ENCODE measurements around the gene RASA3.
A peak's percentile ranks its signal among the peaks of the same experiment; 100 is the strongest.

The RASA3 gene

DNA sequence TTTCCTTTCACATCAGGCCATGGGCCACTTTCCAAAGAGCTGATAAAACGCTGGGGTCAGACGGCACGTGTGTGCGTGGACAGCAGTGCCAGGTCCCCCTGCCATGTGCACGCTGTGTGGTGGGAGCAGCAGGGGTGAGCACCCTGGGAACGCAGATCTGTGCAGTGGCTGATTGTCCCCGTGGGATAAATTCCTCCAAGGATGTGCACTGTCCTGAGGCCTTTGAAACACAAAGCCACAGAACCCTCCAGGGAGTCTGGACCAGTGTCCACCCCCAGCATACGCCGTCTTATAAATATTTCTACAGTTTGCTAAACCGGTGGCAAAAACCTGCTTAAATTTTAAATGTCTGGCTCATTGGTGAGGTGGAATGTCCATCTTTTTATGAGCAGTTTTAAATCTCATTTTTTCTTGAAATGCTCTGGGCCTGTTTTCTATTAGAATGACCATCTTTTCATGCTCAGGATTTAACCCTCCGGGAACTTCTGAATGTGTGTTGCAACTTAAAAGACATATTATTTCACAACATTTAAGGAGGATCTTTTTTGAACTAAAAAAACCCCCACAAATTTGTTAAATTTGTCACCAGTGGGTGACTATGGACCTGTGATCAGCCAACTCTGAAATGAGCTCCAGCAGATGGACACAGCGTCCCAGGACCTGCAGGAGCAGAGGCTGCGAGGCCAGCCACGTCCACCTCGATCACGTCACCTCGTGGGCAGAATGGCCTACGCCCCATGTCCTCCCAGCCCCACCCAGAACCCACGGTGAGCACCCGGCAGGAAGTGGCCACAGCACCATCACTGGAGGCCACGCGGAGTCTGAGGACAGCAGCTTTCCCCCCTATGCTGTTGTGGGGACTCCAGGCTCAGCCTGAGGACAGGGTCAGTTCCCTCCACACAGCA lies 68.6 kb downstream of the RASA3 start:
- DNase-seq: no peak

DNA sequence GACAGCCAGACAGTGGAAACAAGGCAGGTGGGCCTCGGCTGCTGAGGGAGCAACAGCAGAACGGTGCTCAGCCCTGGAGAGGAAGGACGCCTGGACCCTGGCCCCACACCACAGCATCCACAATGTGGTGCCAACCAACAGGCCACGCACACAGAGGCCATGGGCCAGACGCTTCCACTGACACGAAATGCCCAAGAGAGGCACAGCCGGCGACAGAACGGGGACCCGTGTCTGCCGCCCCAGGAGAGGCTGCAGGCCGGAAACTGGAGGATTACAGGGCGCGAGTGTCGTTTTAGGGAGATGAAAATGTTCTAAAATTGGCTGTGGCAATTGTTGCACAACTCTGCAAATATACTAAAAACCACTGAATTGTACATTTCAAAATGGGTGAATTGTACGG lies 69.7 kb downstream of the RASA3 start:
- DNase-seq: no peak

DNA sequence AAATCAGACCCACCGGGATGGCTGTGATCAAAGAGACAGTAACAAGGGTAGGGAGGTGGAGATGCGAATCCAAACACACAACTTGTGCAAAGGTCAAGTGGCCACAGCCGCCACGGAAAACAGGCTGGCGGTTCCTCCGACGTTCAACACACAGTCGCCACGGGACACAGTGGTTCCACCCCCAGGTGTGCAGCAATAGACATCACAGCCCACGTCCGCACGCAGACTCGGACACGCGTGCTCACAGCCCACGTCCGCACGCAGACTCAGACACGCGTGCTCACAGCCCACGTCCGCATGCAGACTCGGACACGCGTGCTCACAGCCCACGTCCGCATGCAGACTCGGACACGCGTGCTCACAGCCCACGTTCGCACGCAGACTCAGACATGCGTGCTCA lies 70.1 kb downstream of the RASA3 start:
- no peak for DNase-seq

DNA sequence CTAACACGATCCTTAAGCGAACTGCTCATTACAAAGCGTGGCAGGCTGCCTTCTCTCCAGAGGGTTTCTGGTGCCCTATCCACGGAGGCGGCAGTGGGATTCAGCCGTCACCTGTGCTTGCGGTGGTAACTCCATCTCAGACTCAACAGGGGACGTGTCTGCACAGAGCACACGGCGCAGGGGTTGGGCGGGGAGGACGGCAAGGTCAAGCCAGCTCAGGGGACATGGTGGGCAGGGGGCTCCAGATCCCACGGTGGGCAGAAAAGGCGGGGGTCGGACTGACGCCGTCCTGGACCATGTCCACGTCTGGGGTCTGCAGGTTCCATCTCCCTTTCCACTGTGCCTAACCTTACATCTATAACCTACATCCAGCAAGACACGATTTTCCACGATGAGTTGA lies 70.7 kb downstream of the RASA3 start:
- DNase-seq: no peak

DNA sequence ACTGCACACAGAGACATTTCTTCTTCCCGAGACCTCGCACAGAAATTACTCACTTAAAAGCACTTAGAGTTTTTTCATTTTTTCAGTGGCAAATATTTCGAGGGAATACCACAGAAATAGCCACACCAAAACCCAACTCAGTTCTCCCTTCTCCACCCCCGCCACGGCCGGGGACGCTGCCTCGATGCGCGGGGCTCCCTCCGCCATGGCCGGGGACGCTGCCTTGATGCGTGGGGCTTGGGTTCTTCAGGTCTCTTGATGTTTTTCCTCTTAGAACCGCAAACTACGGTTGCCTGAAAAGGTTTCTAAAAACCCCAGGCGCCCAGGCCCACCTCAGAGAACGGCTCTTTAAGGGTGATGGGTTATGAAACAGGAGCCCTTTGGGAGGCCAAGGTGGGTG lies 71.4 kb downstream of the RASA3 start:
- no peak for DNase-seq

DNA sequence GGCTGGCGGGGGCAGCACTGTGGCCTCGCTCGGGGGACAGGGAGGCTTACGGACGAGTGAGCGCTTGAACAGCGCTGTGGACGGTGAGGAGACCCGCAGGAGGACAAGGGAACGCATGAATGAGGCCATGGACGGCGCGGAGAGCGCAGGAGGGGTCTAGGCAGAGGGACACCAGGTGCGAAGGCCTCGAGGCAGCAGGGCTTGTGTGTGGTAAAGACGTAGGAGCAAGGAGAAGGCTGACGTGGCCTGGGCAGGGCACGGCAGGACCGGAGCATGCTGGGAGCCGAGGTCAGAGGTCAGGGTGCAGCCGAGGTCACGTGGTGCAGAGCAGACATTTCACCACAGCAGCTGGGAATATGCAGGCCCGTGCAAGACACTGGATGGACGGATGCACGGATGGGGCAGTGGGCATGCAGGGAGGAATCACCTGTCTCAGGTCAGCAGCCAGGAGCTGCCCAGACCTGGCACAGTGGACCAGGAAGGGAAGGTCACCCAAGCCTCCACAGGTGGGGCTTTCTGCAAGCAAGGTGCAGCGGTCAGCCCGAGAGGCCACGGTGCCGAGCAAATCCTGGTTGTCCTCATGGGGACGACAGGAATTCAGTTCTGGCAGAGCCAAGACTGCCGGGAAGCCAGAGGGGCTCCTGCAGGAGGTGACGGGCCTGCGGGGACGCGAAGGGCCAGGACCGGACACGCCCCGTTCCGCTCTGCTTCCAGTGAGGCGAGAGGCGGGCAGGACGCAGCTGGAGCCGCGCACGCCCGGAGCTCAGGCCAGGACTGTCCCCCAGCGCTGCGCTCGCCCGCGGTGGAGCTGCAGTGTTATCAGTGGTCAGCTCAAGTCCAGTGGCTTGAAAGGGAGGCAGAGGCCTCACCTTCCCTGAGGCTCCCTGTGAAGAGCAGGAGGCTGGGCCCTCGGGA lies 72.2 kb downstream of the RASA3 start:
- DNase-seq: no peak

DNA sequence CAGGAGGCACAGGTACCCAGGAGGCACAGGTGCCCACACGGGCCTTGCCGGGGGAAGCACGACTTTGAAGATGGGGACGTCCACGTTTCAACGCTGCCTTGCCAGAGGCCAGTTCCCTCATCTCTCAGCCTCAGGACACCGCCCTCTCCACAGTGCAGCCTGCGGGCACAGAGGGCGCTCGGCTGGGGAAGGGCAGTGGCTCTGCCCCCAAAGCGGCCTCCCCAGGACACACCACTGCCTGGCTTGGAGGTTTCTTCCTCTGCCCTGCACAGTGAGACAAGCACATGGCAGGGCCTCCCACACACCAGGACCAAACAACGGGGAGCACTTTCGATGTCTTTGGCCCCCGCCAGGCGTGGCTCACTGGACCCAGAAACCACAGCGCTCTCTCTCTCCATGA lies 73.0 kb downstream of the RASA3 start:
- DNase-seq: no peak

DNA sequence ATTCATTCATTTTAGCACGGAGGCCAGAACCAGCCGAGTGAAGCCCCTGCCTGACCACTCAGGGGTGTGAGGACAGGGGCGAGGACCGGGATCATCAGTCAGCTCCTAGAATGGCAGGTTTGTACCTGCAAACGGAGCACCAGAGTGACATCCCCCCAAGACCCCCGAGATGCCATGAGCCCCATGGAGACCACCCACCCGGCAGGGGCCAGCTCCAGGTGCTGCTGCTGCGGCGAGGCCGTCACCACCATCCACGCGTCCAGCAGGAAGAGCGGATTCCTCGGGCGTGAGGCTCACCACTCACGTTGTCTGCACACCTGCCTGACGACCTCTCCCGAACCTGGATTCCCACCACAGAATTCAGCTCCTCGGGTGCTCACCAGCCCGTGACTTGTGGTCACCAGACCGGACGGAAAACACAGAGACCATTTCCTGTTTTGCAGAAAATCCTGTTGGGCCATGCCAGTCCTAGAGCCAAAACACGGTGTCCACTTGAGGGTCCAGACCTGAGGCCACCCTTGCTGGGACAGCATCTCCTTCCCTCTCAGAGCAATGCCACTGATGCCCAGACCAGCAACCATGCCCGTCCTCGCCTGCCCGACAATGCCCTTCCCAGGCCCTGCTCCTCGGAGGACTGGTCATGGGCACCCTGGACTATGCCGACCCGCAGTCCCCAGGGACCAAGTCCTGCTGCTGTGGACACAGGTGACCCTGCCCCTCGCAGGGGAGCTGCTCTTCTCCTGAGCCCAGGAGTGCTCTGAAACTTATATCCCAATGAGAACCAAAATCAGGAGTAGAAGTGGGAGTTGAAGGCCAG lies 74.2 kb downstream of the RASA3 start:
- DNase-seq: no peak

DNA sequence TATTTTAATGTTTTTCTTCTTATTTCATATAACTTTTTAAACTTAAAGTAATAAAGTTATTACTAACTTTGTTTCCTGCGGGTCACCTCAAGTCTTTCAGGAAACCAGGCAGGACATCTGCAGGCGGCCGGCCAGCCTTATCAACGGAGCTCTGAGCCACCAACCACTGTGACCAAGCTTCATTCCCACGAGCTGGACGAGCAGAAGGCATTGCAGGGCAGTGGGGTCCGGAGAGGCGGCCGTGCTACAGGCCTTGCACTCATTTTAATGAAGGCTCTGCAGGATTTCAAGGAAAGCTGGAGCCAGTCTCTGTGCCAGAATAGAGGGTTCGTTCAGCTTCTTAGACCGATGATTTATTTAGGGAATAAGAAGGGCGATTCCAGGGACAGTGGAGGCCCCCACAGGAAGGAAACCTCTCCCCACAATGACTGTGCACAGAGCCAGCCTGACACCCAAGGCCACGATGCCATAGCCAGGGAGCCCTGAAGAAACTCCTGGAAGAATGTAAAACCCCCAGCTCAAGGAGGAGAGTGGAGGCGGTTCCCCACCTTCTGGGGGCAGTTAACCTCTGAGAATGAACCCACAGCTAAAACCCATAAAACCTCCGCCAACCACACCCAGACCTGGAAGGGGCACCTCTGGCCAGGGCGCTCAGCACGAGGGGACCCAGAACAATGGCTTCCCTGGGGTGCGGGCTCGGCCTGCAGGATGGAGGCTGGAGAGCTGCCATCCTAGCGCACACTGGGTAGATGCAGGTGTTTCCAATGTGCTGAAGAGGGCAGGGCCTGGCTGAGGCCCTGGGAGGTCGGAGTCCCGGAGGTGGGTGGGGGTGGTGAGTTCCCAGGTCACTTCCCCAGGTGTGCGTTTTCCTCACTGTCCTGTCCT lies 75.0 kb downstream of the RASA3 start:
- DNase-seq: no peak

DNA sequence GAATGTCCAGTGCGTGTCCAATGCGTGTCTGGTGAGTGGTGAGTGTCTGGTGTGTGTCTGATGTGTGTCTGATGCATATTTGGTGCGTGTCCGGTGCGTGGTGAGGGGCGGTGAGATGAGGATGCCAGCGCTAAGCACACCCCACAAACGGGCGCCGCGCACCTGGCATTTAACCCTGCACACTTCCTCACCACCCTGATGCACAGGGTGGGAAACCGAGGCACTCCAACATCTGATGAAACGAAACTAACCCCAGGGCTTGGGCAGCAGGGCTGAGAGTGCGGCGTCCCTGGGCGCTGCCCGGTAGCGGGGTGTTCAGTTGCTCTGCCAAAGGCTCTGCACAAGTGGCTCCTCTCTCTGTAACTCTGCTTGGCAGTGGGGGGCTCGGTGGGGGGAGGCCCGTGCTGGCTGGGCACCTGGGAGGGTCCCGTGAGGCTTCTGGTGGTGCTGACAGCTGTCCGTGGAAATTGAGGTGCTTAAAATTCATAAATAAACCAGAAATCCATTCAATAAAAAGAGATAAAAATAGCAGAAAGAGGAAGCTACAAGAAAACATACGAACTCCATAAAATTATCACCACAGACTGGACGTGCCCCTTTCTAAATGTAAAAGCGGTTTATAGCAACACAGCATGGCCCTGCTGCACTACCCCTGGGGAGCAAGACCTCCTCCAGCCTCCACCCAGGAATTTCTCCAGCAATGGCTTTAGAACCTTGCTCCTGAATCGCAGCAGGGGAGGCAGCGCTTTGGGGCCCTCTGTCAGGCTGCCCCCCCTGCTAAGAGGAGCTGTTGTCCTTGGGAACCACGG lies 76.0 kb downstream of the RASA3 start:
- DNase-seq: no peak

DNA sequence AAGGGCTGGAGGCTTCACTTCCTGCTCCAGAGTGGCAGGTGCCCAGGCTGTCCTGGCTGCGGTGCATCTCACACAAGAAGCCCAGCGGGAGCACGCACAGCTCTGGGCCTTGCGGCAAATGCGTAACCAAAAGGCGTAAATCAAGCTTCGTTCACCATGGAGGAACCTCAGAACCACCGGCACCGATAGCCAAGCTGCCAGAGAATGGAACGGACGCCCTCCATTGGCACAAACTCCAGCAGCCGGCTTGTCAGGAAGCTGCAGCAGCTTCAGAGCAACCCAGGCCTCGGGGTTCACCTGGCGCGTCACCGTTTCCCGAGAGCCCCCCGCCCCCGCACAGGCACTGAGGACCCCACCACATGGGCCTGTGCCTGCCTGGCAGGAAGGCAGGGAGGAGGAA lies 76.7 kb downstream of the RASA3 start:
- DNase-seq: no peak

DNA sequence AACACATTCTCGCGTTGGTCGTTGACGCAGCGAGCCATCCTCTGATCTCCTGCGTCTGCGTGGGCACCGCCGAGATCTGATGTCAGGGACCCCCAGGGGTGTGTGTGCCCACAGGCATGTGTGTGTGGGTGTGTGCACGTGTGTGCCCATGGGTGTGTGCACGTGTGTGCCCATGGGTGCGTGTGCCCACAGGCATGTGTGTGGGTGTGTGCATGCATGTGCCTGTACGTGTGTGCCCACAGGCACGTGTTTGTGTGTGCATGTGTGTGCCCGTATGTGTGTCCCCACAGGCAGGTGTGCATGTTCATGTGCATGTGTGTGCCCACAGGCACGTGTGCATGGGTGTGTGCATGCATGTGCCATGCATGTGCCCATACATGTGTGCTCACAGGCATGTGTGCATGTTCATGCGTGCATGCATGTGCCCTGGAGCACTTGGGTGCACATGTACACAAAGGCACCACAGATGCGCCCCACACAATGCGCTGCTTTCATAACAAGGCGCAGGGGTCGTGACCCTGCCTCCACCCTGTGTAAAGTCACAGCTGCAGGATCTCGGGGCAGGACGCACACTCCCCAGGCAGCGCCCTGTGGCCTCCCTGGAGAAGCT lies 77.5 kb downstream of the RASA3 start:
- DNase-seq: no peak

DNA sequence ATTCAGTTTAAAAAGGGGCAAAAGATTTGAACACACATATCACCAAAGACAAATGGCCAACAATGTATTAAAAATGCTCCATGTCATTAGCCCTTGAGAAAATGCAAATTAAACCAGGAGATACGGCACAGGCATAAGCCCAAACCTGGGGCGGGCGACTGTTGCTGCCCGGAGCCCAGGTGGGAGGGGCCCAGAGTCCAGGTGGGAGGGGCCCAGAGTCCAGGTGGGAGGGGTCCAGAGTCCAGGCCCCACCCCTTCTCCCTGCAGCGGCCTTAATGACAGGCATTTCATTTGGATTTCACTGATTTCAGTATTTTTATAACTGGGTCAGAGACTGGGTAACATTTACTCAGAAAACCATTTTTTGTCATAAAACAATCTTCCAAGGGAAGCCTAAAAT lies 78.2 kb downstream of the RASA3 start:
- no peak for DNase-seq

DNA sequence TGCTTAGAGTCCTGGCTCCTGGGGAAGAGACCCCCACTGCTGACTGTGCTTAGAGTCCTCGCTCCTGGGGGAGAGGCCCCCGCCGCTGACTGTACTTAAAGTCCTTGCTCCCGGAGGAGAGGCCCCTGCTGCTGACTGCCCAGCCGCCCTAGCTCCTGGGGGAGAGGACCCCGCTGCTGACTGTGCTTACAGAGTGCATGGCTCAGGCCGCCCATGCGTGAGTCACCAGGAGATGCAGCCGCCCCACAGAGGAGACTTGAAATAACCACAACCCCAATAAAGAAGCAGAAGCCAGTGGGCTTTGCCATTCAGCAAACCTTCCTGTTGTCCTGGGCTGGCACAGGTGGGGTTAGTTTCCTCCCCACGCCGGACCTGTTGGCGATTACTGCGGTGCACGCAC lies 79.4 kb downstream of the RASA3 start:
- DNase-seq: no peak

DNA sequence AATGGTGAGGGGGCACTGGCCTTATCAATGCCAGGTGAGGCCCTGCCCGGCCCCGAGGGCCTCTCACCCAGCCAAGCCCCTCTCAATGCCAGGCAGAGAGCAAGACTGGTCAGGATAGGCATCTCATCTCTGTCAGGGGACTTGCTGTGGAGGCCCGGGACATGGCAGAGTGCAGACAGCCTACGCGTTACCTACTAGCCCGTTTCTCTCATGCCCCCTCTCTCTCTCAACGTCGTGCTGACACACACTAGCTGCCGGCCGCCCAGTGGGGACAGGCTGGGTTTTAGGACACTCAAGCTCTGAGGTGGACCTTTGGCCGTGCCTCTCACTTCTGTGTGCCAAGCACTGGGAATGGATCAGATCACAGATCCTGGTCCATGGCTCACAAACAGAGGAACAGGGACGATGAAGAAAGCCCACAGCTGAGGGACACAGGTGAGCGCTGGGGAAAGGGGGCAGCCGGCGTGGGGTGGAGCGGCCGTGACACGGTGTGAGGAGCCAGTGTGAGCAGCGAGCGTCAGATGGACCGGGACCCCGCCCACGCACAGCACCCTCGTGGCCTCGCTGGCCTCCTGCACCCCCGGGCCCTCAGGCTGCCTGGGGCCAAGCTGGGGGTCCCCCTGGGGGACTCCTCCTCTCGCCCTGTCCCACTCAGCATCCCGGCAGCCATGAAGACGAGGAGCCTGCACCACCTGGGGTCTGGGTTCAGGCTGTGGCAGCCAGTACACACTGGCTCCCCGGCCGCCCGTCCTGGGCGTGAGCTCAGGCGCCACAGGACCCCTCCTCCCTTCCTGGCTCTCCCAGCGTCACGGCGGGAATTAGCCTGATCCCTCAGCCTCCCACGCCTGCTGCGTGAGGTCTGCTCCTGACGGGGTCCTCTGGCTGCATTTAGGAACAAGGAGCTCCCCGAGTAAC lies 81.6 kb downstream of the RASA3 start:
- DNase-seq: no peak

DNA sequence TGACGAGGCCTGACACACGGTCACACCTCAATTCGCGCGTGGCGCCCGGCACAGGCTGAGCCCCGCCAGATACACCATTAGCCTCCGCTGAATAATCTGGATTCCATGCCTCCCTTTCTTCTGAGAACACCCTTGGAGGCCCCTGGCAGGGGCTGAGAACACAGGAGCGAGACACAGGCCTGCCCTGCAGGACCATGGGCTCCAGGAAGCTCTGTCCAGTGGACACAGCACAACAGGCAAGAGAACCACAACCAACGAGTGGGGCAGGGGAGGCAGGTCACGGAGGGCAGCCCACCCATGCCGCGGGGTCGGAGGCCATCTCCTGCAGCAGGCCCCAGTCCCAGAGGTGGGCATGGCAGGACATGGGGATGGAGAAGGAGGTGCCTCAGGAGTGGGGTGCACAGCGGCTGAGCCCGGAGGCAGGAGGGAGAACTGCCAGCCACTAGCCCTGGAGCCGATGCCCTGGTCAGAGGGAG lies 82.8 kb downstream of the RASA3 start:
- no peak for DNase-seq

DNA sequence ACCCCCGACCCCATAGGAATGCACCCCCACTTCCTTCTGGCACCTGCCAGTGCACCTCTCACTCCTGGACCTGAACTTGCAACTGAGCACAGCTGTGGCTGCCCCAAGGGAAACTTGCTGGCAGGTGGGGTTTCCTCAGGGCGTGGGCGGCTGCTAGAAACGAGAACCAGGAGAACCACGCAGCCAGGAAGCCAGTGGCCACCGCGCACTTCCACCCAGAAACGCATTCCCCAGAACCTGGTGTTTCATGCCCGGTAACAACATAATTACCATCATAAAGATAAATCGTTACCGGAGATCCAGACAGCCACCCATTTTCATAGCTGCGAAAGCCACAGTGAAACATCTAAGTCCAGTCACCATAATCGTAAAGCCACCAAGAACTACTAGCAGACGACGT lies 83.4 kb downstream of the RASA3 start:
- DNase-seq: peak; percentile 68

DNA sequence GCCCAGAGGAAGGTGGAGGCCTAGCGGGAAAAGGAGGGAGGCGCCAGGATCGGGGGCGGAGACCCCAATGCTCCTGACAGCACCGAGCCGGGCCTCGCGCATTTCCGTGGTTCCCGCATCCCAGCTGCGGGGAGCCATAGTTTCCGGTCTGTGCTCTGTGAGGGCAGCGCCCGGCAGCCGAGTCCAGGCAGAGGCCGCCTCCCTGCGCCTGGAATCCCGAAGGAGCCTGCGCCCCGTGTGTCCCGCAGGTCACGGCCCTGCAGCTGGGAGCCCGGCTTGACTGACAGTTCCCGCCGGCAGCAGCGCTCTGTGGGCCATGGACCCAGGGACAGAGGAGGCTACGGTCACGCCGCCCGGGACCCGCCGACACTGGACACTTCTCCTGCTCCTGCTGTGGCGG lies 84.0 kb downstream of the RASA3 start:
- DNase-seq: no peak

DNA sequence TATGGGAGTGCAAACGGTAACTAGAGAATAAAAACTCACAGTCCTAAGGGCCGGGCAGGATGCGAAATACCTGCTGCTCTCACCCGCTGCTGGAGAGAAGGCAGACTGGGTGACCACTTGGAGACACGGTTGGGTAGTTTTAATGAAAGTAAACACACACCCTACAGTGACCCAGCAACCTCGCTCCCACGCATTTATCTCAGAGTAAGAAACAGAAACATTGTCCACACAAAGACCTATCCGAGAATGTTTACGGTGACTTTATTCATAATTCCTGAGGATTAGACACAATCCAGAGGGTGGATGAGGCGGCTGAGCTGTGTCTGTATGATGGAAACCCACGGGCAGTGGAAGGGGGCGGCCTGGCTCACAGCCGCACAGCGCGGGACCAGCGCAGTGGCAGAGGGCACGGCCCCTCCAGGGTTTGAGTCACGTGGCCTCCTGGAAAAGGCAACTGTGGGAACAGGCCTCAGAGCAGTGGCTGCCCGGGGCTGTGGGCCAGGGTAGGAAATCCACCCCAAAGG lies 85.0 kb downstream of the RASA3 start:
- no peak for DNase-seq

All from activated naive CD4-positive, alpha-beta T cell treated with anti-CD3 and anti-CD28 coated beads, Interleukin-2, amount 50 U/mL, for 16 hours (primary cell).